BE2C (cell line): ENCODE results near the gene SRC.

ENCODE experiments used
- DNase-seq: peaks from one replicate; pipeline ENCODE4 v3.0.0-alpha.2; 2020
- H3K27me3 ChIP-seq: fragments of 250-450 bp; sonication (Bioruptor Pico); 2 replicates; pipeline ENCODE4 v1.5.1; 2020; ENCODE audit warnings: mild to moderate bottlenecking
- H3K36me3 ChIP-seq: fragments of 250-450 bp; sonication (Bioruptor Pico); 2 replicates; pipeline ENCODE4 v1.5.1; 2020; ENCODE audit warnings: mild to moderate bottlenecking
- H3K4me1 ChIP-seq: fragments of 250-450 bp; sonication (Bioruptor Pico); 2 replicates; pipeline ENCODE4 v1.5.1; 2020
- H3K4me3 ChIP-seq: 2 replicates; pipeline ENCODE4 v1.5.1; 2011; ENCODE audit warnings: low read depth, low read length
- H3K9me3 ChIP-seq: fragments of 250-450 bp; sonication (Bioruptor Pico); 2 replicates; pipeline ENCODE4 v1.5.1; 2020
- CTCF ChIP-seq: IDR thresholded peaks from 2 replicates; pipeline ENCODE4 v1.5.1; 2012; ENCODE audit warnings: mild to moderate bottlenecking, low read depth, low read length

The SRC gene

GRCh38 chr20:37425103-37425625, 79.2 kb downstream of the SRC start:
- no peak for DNase-seq
- no peaks in the 10 kb centered on the region for H3K4me1 ChIP-seq
- no peak overlapping the region for H3K4me3 ChIP-seq
- H3K27me3 ChIP-seq, result no peaks in the 10 kb centered on the region; the same call in 1 of the 2 replicates
- no peaks in the 10 kb centered on the region for H3K36me3 ChIP-seq
- no peak for TF ChIP-seq CTCF
- H3K9me3 ChIP-seq, result no peaks in the 10 kb centered on the region

- no peaks in the 10 kb centered on the region; the same call in none of the 2 replicates for H3K27me3 ChIP-seq
- H3K4me1 ChIP-seq, result no peaks in the 10 kb centered on the region
- no peak overlapping the region for H3K4me3 ChIP-seq
- DNase-seq, result no peak
- no peaks in the 10 kb centered on the region for H3K9me3 ChIP-seq
- TF ChIP-seq CTCF, result no peak
- H3K36me3 ChIP-seq, result no peaks in the 10 kb centered on the region
These were observed 80.2 kb downstream of the SRC start for GRCh38 chr20:37426106-37426505.

DNA sequence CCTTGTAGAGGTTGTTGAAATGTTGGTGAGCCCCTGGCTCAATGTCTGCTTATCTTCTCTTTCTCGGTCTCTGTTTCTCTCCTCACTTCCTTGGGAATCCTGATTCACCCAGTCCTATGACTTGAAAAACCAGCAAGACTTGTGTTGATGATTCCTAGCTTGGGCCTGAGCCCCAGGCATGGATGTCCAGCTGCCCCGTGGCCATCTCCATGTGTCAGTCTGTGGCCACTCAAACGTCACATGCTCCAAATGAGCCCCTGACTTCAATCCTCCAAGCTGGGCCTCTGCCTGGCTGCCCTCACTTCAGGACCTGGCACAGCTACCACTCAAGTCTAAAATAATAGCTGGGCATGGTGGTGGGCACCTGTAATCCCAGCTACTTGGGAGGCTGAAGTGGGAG, 81.0 kb downstream of the SRC start:
- Histone ChIP-seq H3K27me3 (no peaks in the 10 kb centered on the region; the same call in none of the 2 replicates), H3K4me3 (no peak overlapping the region), H3K36me3 (no peaks in the 10 kb centered on the region), H3K4me1 (no peaks in the 10 kb centered on the region), H3K9me3 (no peaks in the 10 kb centered on the region)
- no peak for DNase-seq
- TF ChIP-seq CTCF, result no peak

DNA sequence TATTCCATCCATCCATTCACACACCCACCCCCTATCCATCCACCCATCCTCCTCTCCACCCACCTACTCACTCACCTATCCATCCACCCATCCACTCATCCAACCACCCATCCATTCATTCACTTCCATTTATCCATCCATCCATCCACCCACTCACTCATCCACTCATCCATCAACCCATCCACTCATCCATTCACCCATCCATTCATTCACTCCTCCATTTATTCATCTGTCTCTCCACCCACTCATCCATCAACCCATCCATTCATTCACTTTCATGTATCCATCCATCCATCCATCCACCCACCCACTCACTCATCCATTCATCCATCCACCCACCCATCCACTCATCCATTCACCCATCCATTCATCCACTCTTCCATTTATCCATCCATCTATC, 84.1 kb downstream of the SRC start:
- H3K36me3 ChIP-seq, result no peaks in the 10 kb centered on the region
- no peaks in the 10 kb centered on the region for H3K4me1 ChIP-seq
- no peak for TF ChIP-seq CTCF
- DNase-seq, result no peak
- no peaks in the 10 kb centered on the region; the same call in 1 of the 2 replicates for H3K27me3 ChIP-seq
- no peak overlapping the region for H3K4me3 ChIP-seq
- no peaks in the 10 kb centered on the region for H3K9me3 ChIP-seq

GRCh38 chr20:37430778-37431460, 85.0 kb downstream of the SRC start:
- no peaks in the 10 kb centered on the region for H3K36me3 ChIP-seq
- no peaks in the 10 kb centered on the region; the same call in 1 of the 2 replicates for H3K27me3 ChIP-seq
- DNase-seq, result no peak
- no peak overlapping the region for H3K4me3 ChIP-seq
- H3K4me1 ChIP-seq, result no peaks in the 10 kb centered on the region
- no peak for TF ChIP-seq CTCF
- no peaks in the 10 kb centered on the region for H3K9me3 ChIP-seq

- Histone ChIP-seq H3K4me3 (no peak overlapping the region), H3K27me3 (no peaks in the 10 kb centered on the region; the same call in 1 of the 2 replicates), H3K36me3 (no peaks in the 10 kb centered on the region), H3K9me3 (no peaks in the 10 kb centered on the region), H3K4me1 (no peaks in the 10 kb centered on the region)
- no peak for DNase-seq
- no peak for TF ChIP-seq CTCF
These were observed 85.8 kb downstream of the SRC start for GRCh38 chr20:37431786-37432185.
